Activated T-helper 17 cell treated with anti-CD3 and anti-CD28 coated beads, Interleukin-2, amount 50 U/mL, for 72 hours (primary cell): Measurements from ENCODE around the gene SEZ6L. TPM values are rescaled to one million over a fixed set of nuclear protein-coding genes. Genes with fewer than 3 reads are reported as not detected.

Experiments
- ATAC-seq: fragments of 150-1000 bp; cut with Tn5 transposase; replicated peaks from 2 replicates; pipeline ENCODE4 v1.10.0; 2021; ENCODE audit warnings: mild to moderate bottlenecking, moderate library complexity
- H3K27ac Mint-ChIP-seq: one replicate; pipeline ENCODE4 v1.8.0; 2022; ENCODE audit warnings: mixed read lengths
- H3K27me3 Mint-ChIP-seq: one replicate; pipeline ENCODE4 v1.8.0; 2022; ENCODE audit warnings: mixed read lengths
- H3K36me3 Mint-ChIP-seq: one replicate; pipeline ENCODE4 v1.8.0; 2022; ENCODE audit warnings: low read depth, mild to moderate bottlenecking, mixed read lengths
- H3K4me1 Mint-ChIP-seq: one replicate; pipeline ENCODE4 v1.8.0; 2022; ENCODE audit warnings: mixed read lengths
- H3K4me3 Mint-ChIP-seq: one replicate; pipeline ENCODE4 v1.8.0; 2022; ENCODE audit warnings: mild to moderate bottlenecking, mixed read lengths
- H3K9me3 Mint-ChIP-seq: one replicate; pipeline ENCODE4 v1.8.0; 2022; ENCODE audit warnings: mixed read lengths
- total RNA-seq, 2 donors: library from RNA; stranded (reverse); gene quantifications; one replicate each; pipeline ENCODE4 v1.2.3, GENCODE V29; 2022

Gene SEZ6L
- total RNA-seq, 2 donors from 2014 or later: 0.48 TPM; not detected in 1

DNA sequence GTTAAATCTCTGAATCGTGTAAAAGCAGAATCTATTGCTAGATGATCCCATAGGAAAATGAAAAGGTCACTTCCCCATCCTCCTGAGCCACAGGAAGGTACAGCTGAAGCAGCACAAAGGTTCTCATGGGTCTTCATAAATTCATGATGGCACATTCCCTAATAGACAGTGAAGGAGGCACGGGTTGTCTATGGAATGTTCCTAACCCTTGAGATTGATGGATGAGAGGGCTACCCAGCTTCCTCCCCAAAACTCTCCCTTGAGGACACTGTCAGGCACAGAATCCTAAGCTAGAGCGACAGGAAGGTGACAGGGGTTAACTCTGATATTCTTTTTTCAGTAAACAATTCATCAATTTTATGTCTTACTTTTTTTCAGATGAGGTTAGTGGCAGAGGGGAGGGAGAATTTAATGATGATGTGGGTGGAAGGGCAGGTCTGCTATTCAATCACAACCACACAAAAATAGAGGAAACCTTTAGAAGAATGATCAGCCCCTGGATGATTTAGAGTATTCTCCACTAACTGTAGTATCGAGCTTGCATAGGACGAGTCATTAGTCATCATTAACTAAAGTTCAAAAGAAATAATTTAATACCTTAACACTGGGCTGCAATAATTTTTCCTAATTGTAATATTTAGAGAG lies 33.1 kb downstream of the SEZ6L start:
- Mint-ChIP-seq H3K27me3 (peaks cover 12% of the 10 kb centered on the region), H3K36me3 (no peaks in the 10 kb centered on the region), H3K4me3 (no peak overlapping the region), H3K27ac (no peak overlapping the region), H3K9me3 (no peaks in the 10 kb centered on the region), H3K4me1 (no peaks in the 10 kb centered on the region)
- ATAC-seq: no peak

DNA sequence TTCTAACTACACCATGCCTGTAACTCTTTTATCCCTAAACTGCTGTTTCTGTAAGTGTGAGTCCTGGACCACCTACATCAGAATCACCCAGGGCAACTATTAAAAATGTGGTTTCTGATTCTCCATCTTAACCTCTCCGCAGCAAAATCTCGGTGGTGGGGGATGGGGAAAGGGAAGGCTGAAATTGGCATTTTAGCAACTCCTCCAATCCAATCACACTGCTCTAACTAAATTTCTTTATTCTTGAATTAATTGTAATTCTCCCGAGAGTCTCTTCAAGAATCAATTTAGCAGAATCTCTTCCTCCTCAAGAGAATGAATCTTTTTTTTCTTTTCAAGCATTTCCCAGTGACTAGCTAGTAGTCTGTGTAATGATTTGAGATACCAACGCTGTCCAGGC lies 36.2 kb downstream of the SEZ6L start:
- Mint-ChIP-seq H3K9me3 (peaks cover 6% of the 10 kb centered on the region), H3K27me3 (peaks cover 15% of the 10 kb centered on the region), H3K36me3 (no peaks in the 10 kb centered on the region), H3K4me1 (no peaks in the 10 kb centered on the region), H3K27ac (no peak overlapping the region), H3K4me3 (no peak overlapping the region)
- ATAC-seq: no peak

DNA sequence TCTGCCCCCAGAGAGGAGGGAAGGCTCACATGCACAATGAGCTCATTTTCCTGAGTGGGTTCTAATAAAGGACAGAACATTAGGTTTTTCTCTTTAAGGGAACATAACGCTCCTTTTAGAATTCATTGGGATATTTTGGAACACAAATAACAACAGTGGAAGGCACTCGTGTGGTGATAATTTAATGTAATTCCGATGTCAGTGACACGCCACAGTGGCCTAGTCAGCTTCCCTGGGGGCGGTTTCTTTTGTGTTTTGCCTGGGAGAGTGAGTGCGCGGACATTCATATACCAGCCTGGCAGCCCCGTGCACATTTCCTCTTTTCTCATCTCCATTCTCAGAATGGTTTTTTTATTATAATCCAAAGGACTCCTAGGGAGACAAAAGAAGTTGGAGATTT lies 41.1 kb downstream of the SEZ6L start:
- no peak overlapping the region for H3K27ac Mint-ChIP-seq
- no peak for ATAC-seq
- H3K36me3 Mint-ChIP-seq: no peaks in the 10 kb centered on the region
- H3K4me1 Mint-ChIP-seq: no peaks in the 10 kb centered on the region
- H3K9me3 Mint-ChIP-seq: peaks cover 6% of the 10 kb centered on the region
- H3K4me3 Mint-ChIP-seq: no peak overlapping the region
- H3K27me3 Mint-ChIP-seq: peaks cover 17% of the 10 kb centered on the region

DNA sequence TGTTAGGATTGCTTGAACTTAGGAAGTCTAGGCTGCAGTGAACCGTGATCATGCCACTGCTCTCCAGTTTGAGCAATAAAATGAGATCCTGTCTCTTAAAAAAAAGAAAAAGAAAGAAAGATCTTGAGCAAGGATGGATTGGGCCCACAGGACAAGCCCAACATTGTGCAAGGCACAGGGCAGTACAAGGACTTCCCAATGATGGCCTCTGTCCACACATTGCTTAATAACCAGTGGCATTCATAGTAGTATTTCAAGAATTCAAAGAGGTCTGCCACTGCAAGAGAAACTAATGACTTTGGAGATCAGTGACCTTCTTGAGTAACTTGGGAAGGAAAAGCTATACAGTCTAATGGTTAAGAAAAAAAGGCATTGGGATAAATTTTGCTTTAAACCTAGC lies 44.6 kb downstream of the SEZ6L start:
- Mint-ChIP-seq H3K9me3 (peaks cover 6% of the 10 kb centered on the region), H3K4me3 (no peak overlapping the region), H3K27ac (no peak overlapping the region), H3K4me1 (no peaks in the 10 kb centered on the region), H3K36me3 (no peaks in the 10 kb centered on the region), H3K27me3 (peaks cover 23% of the 10 kb centered on the region)
- no peak for ATAC-seq

DNA sequence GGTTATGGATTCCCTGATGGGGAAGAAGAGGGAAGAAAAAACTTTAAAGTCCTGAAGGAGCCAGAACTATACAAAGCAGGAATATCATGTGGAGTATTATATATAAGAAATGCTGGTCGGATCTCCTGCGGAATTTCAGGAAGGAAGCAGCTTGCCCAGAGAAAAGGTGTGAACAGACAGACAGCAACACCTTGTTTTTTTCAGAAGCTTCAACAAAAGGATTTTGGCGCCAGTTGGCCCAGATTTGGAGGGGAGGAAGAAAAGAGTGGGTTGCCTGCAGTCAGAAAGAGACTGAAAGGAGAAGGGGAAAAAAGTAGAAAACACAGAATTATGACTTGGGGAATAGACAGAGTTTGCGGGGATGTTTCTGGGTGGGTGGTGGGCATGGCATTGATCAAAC lies 45.2 kb downstream of the SEZ6L start:
- Mint-ChIP-seq H3K27me3 (peaks cover 18% of the 10 kb centered on the region), H3K9me3 (peaks cover under 1% of the 10 kb centered on the region), H3K4me3 (no peak overlapping the region), H3K36me3 (no peaks in the 10 kb centered on the region), H3K27ac (no peak overlapping the region), H3K4me1 (no peaks in the 10 kb centered on the region)
- ATAC-seq: no peak

DNA sequence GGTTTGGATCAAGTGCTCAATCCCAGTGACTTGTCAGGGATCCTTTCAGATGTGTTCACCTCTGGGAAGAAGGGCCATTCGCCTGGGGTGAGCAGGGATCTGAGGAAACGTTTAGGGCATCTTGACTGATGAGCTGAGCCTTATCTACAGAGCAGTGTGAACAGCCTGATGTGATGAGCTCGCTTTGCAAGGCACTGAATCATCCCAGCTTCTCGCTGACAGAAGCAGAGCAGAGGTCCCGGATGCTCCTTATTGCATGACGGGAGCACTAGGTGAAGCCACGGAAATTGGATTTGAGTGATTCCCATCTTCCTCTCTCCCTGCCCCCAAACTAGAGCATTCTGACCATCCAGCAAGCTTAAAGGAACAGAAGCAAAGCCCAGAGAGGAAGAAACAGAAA lies 46.5 kb downstream of the SEZ6L start:
- H3K27ac Mint-ChIP-seq: no peak overlapping the region
- H3K4me3 Mint-ChIP-seq: no peak overlapping the region

DNA sequence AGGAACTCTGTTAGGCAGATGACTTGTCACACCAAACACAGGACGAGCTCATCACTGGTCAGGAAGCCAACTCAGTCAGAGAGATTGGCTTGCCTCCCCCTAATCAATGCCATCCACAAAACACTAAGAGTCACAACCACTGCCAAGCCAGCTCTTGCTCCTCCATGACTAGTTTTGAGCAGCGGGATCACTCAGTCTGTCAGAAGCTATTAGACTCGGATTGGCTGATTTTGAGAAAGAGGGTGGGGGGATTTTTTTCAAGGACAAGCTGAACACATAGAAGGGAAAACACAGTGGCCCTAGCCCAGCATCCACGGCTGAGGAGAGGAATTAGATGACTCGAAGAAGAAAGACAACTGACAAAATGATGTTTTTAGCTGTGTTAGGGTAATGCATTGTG lies 55.9 kb downstream of the SEZ6L start:
- Mint-ChIP-seq H3K9me3 (no peaks in the 10 kb centered on the region), H3K4me1 (no peaks in the 10 kb centered on the region), H3K27ac (no peak overlapping the region), H3K27me3 (peaks cover 8% of the 10 kb centered on the region), H3K4me3 (no peak overlapping the region), H3K36me3 (no peaks in the 10 kb centered on the region)
- ATAC-seq: no peak

More for the DNA sequence above, 46.5 kb downstream of the SEZ6L start:
- no peaks in the 10 kb centered on the region for H3K36me3 Mint-ChIP-seq
- H3K27me3 Mint-ChIP-seq: peaks cover 17% of the 10 kb centered on the region
- H3K4me1 Mint-ChIP-seq: no peaks in the 10 kb centered on the region
- no peaks in the 10 kb centered on the region for H3K9me3 Mint-ChIP-seq
- no peak for ATAC-seq

DNA sequence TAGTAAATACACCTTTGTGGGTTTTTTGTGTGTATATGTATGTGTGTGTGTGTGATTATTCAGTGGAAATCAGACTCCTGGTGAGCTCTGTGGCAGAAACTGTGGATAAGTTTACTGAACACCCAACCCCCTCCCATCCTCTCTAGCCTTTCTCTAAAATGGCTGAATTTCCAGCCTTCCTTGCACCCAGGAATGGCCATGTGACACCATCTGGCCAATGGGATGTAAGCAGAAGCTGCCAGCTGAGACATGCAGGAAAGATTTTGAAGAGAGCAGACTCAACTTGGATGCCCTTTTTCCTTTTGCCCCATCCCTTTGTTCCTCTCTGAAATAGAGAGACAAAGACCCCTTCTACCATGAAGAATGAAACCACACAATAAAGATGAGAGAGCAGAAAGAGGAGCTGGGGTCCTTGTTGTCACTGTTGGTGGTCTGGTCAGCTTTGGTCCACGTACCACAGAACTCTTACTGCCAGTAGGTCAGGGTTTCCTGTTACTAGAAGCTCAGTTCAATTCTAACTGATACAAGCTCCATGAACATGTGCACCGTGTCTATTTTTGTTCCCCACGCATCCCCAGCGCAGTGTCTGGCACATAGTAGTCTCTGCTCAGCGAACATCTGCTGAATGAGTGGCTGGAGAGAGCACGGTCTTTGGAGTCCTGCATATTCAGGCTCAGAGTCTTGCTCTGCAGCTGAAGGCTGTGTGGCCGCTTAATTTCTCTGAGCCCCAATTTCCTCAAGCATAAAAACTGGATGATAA lies 57.5 kb downstream of the SEZ6L start:
- Mint-ChIP-seq H3K27ac (no peak overlapping the region), H3K4me3 (no peak overlapping the region), H3K36me3 (no peaks in the 10 kb centered on the region), H3K4me1 (no peaks in the 10 kb centered on the region), H3K9me3 (no peaks in the 10 kb centered on the region), H3K27me3 (peaks cover 3% of the 10 kb centered on the region)
- no peak for ATAC-seq

DNA sequence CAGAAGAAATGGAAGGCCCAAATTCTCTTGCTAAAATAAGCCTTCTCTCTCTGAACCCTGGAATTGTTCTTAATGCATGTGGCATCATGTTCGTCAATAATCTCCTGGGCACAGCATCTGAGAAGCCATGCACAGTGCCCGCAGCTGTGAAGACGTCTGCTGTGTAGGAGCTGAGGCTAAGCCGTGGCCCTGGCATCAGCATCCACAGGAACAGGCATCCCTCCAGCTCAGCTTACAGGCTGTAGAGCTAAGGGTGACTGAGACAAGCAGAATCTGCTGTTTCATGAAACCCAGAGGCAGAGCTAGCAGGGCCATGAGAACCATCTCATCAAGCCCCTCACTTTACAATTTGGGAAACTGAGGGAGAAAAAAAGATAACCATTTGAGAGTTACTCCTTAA lies 60.6 kb downstream of the SEZ6L start:
- peaks cover 12% of the 10 kb centered on the region for H3K27me3 Mint-ChIP-seq
- no peak overlapping the region for H3K4me3 Mint-ChIP-seq
- H3K4me1 Mint-ChIP-seq: no peaks in the 10 kb centered on the region
- H3K36me3 Mint-ChIP-seq: no peaks in the 10 kb centered on the region
- H3K27ac Mint-ChIP-seq: no peak overlapping the region
- ATAC-seq: no peak
- no peaks in the 10 kb centered on the region for H3K9me3 Mint-ChIP-seq

DNA sequence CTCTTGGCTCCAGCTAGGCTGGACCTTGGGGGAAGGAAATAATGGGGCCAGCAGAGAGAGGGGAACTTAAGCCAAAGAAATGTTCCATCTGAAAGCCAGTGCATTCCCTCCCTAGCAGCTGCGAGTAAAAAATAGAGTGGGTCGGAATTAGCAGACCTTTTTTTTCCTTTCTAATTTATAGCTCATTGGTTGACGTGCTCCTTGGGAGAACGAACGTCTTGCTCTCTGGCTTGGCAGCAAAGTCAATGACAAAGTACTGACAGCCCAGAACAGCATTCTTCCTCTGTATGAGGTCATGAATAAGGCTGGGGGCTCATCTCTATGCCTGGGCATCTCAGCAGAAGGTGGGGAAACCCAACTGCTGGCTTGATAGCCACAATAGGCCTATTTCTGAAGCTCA lies 65.0 kb downstream of the SEZ6L start:
- peaks cover 29% of the 10 kb centered on the region for H3K27me3 Mint-ChIP-seq
- H3K36me3 Mint-ChIP-seq: no peaks in the 10 kb centered on the region
- H3K4me1 Mint-ChIP-seq: no peaks in the 10 kb centered on the region
- no peak overlapping the region for H3K27ac Mint-ChIP-seq
- H3K4me3 Mint-ChIP-seq: no peak overlapping the region
- no peak for ATAC-seq
- no peaks in the 10 kb centered on the region for H3K9me3 Mint-ChIP-seq

DNA sequence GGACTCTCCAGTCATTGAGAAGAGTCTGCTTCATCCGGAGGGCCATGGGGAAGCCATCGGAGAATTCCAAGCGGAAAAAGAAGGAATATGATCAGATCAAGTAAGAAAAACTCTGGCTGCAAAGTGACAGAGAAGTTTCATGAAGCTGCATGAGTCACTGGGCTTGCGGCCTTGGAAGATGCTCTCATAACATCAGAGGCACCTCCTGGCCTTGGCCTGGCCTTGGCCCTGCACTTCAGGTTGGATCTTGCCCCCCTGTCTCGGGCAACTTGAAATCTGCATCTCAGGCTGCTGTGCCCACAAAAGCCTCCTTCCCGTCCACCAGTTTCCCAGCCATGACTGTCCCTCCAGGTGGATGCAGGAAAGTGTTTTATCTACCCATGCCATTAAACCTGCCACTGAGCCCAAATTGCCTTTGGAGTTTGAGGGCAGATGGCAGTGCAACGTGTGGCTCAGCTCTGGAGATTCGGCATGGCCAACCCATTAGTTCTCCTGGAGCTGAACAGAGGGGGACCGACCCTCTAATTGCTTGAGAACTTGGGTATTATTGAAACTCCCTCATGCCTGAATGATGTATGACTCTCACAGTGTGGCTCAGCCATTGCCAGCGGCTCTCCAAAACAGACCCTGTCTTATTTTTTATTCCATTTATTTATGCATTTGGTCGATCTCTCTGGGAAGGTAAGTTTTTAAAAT lies 66.7 kb downstream of the SEZ6L start:
- ATAC-seq: no peak
- Mint-ChIP-seq H3K27me3 (peaks cover 38% of the 10 kb centered on the region), H3K4me3 (no peak overlapping the region), H3K4me1 (no peaks in the 10 kb centered on the region), H3K27ac (no peak overlapping the region), H3K36me3 (no peaks in the 10 kb centered on the region), H3K9me3 (peaks cover 4% of the 10 kb centered on the region)

DNA sequence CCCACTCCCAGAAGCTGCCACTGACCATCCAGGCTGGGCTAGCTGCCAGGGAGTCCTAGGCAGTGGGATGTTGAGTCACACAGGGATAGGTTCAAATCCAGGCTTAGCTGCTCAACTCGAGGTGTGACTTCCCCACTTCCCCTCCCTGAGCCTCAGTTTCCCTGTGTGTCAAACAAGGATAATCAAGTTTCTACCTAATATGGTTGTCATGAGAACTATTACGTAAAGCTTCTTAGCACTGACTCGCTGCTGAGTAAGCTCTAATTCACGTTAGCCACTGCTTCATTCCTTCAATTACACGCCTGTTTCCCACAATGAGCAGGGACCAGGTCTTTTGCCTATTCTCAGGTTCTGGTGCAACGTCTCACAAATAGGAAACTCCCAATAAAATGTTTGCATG lies 67.7 kb downstream of the SEZ6L start:
- H3K4me3 Mint-ChIP-seq: no peak overlapping the region
- peaks cover 38% of the 10 kb centered on the region for H3K27me3 Mint-ChIP-seq
- peaks cover 4% of the 10 kb centered on the region for H3K9me3 Mint-ChIP-seq
- no peak overlapping the region for H3K27ac Mint-ChIP-seq
- ATAC-seq: no peak
- H3K36me3 Mint-ChIP-seq: no peaks in the 10 kb centered on the region
- no peaks in the 10 kb centered on the region for H3K4me1 Mint-ChIP-seq

DNA sequence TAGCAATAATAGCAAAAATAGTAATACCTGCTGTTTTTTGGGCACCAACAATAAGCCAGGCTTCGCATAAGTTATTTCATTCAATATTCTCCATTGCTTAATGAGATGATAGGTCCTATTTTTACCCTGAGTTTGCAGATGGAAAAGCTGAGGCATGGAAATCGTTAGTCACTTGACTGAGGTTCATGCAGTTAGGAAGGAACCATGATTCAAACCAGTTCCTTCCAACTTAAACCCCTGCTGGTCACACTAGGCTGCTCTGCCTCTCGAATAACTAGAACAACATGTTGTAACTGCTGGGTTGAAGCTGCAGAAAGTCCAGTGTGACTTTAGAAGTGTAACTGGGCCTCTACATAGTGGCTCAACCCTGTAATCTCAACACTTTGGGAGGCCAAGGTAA lies 69.3 kb downstream of the SEZ6L start:
- no peaks in the 10 kb centered on the region for H3K4me1 Mint-ChIP-seq
- H3K36me3 Mint-ChIP-seq: no peaks in the 10 kb centered on the region
- H3K27ac Mint-ChIP-seq: no peak overlapping the region
- H3K4me3 Mint-ChIP-seq: no peak overlapping the region
- H3K9me3 Mint-ChIP-seq: peaks cover 4% of the 10 kb centered on the region
- ATAC-seq: no peak
- peaks cover 40% of the 10 kb centered on the region for H3K27me3 Mint-ChIP-seq

DNA sequence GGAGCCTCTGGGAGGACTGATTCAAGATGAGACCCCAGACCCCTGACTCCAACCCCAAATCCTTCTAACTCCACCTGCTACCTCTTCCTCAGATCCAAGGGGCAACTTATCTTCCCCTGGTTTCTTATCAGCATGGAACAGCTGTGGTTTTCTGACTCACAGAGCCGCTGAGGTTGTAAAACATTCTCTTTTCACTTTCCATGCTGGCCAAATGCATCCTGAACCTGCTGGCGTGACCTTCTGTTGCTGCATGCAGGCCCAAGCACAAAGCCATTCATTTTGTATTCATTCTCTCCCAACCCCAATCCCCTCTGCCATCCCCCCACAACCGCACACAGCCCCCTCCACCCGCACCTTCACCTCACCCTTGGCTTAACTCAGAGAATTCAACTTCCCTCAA lies 70.3 kb downstream of the SEZ6L start:
- H3K36me3 Mint-ChIP-seq: no peaks in the 10 kb centered on the region
- no peak overlapping the region for H3K4me3 Mint-ChIP-seq
- H3K4me1 Mint-ChIP-seq: no peaks in the 10 kb centered on the region
- H3K27ac Mint-ChIP-seq: no peak overlapping the region
- no peak for ATAC-seq
- peaks cover 4% of the 10 kb centered on the region for H3K9me3 Mint-ChIP-seq
- peaks cover 44% of the 10 kb centered on the region for H3K27me3 Mint-ChIP-seq

DNA sequence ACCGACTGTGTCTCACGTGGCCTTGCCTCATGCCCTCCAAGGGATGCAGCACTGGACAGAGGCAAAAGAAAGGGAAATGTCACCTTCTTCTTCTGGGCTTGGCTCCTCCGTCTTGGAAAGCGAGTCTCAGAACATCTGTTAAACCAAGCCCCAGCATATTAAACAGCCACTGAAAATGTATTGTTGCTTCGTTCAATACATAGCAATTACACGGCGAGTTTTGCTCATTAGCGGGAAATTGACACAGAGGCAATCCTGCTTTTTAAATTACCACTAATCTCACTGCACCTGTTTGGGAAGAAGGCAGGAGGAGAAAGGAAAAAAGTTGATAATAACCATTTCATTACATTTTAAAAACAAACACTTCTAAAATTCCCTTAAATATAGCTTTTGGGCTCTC lies 72.1 kb downstream of the SEZ6L start:
- Mint-ChIP-seq H3K4me1 (no peaks in the 10 kb centered on the region), H3K36me3 (no peaks in the 10 kb centered on the region), H3K27me3 (peaks cover 39% of the 10 kb centered on the region), H3K9me3 (peaks cover 4% of the 10 kb centered on the region), H3K27ac (no peak overlapping the region), H3K4me3 (no peak overlapping the region)
- no peak for ATAC-seq
